Measurements from ENCODE around the gene SOST. TPM values are rescaled to one million over a fixed set of nuclear protein-coding genes. Genes with fewer than 3 reads are reported as not detected.

Gene SOST
- total and polyA plus RNA-seq, 2 donors (not counting 1 experiment from before 2014, with no cell fraction given): not detected

GRCh38 chr17:43766413-43767052 is 7.9 kb upstream of the SOST start:
- no peak overlapping the region for H3K9ac ChIP-seq (ENCODE audit: insufficient read depth, low read length)
- H3K36me3 ChIP-seq (ENCODE audit: control insufficient read depth, insufficient read depth, low read length): peaks cover 3% of the 10 kb centered on the region
- no peaks in the 10 kb centered on the region for H3K9me3 ChIP-seq (ENCODE audit: control insufficient read depth, insufficient read depth, low read depth, low read length)
- H3K79me2 ChIP-seq (ENCODE audit: control insufficient read depth, insufficient read depth, low read length): no peaks in the 10 kb centered on the region
- DNase-seq (ENCODE audit: low read depth in 2 of 2): peak; percentile 28 to 47
- TF ChIP-seq, protein P1, sequence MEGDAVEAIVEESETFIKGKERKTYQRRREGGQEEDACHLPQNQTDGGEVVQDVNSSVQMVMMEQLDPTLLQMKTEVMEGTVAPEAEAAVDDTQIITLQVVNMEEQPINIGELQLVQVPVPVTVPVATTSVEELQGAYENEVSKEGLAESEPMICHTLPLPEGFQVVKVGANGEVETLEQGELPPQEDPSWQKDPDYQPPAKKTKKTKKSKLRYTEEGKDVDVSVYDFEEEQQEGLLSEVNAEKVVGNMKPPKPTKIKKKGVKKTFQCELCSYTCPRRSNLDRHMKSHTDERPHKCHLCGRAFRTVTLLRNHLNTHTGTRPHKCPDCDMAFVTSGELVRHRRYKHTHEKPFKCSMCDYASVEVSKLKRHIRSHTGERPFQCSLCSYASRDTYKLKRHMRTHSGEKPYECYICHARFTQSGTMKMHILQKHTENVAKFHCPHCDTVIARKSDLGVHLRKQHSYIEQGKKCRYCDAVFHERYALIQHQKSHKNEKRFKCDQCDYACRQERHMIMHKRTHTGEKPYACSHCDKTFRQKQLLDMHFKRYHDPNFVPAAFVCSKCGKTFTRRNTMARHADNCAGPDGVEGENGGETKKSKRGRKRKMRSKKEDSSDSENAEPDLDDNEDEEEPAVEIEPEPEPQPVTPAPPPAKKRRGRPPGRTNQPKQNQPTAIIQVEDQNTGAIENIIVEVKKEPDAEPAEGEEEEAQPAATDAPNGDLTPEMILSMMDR (conservative IDR thresholded peaks at IDR 0.05 in 1 of 2, IDR thresholded peaks at IDR 0.05 in 1 of 2; ENCODE audit: low read depth in 1 of 2, low read length in 2 of 2): peak; percentile 60 to 92
- no peak for TF ChIP-seq EZH2 (IDR thresholded peaks at IDR 0.05; ENCODE audit: low read length, missing control alignments)
- H3K27ac ChIP-seq (ENCODE audit: insufficient read depth, low read length): no peak overlapping the region
- no peak overlapping the region for H2AFZ ChIP-seq (ENCODE audit: low read length)
- no peaks in the 10 kb centered on the region for H4K20me1 ChIP-seq (ENCODE audit: control insufficient read depth, extremely low read depth, insufficient read depth, low read length)
- no peak overlapping the region for H3K4me3 ChIP-seq (replicated peaks in 1 of 4; ENCODE audit: control extremely low read depth in 1 of 4, insufficient read depth in 1 of 4, low read depth in 3 of 4, low read length in 4 of 4)
- H3K4me2 ChIP-seq (ENCODE audit: extremely low read depth, insufficient read depth, low read length): no peak overlapping the region
- no peaks in the 10 kb centered on the region for H3K27me3 ChIP-seq (ENCODE audit: control insufficient read depth, insufficient read depth, low read length)
- H3K4me1 ChIP-seq (ENCODE audit: control insufficient read depth, extremely low read depth, insufficient read depth, low read length): no peaks in the 10 kb centered on the region

DNA sequence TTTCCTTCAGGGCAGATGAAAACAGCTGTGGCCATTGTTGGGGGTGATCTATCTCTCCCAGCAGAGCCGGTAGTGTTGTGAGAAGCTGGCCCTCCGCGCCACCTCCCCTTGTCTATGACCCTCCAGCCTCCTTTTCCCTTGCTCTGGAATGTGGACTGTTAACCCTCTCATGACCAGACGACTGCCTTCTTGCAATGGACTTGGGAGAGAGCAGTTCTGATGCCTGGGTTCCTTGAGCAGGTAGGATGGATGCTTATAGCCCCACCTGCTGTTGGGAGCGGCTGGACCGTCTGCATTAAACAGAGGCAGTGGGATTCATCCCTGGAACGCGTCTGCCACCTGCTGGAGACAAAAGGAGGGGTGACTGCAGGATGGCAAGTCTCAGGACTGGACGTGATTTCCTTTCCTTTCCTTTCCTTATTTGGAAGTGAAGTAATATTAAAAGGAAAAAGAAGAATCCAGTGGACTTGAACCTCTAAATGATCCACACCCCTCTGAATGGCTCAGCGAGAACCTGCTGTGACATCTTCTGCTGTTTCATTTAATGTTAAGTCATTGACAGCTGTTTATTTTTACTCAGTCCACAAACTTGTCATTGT is 1.8 kb upstream of the SOST start:
- no peaks in the 10 kb centered on the region for H3K36me3 ChIP-seq (ENCODE audit: control insufficient read depth, insufficient read depth, low read length)
- H3K4me3 ChIP-seq (replicated peaks in 1 of 4; ENCODE audit: control extremely low read depth in 1 of 4, insufficient read depth in 1 of 4, low read depth in 3 of 4, low read length in 4 of 4): no peak overlapping the region
- H3K9ac ChIP-seq (ENCODE audit: insufficient read depth, low read length): no peak overlapping the region
- DNase-seq (ENCODE audit: low read depth in 2 of 2): peak; percentile 80 to 91
- no peak for TF ChIP-seq EZH2 (IDR thresholded peaks at IDR 0.05; ENCODE audit: low read length, missing control alignments)
- TF ChIP-seq, protein P1 (conservative IDR thresholded peaks at IDR 0.05 in 1 of 2, IDR thresholded peaks at IDR 0.05 in 1 of 2; ENCODE audit: low read depth in 1 of 2, low read length in 2 of 2): peak; percentile 99 to 100
- H3K9me3 ChIP-seq (ENCODE audit: control insufficient read depth, insufficient read depth, low read depth, low read length): no peaks in the 10 kb centered on the region
- no peak overlapping the region for H2AFZ ChIP-seq (ENCODE audit: low read length)
- H3K4me2 ChIP-seq (ENCODE audit: extremely low read depth, insufficient read depth, low read length): no peak overlapping the region
- H3K4me1 ChIP-seq (ENCODE audit: control insufficient read depth, extremely low read depth, insufficient read depth, low read length): no peaks in the 10 kb centered on the region
- H3K79me2 ChIP-seq (ENCODE audit: control insufficient read depth, insufficient read depth, low read length): no peaks in the 10 kb centered on the region
- no peaks in the 10 kb centered on the region for H4K20me1 ChIP-seq (ENCODE audit: control insufficient read depth, extremely low read depth, insufficient read depth, low read length)
- peaks cover 14% of the 10 kb centered on the region for H3K27me3 ChIP-seq (ENCODE audit: control insufficient read depth, insufficient read depth, low read length)
- no peak overlapping the region for H3K27ac ChIP-seq (ENCODE audit: insufficient read depth, low read length)

GRCh38 chr17:43759836-43760235 is 1.2 kb upstream of the SOST start:
- Histone ChIP-seq H3K4me1 (ENCODE audit: control insufficient read depth, extremely low read depth, insufficient read depth, low read length) (no peaks in the 10 kb centered on the region), H4K20me1 (ENCODE audit: control insufficient read depth, extremely low read depth, insufficient read depth, low read length) (no peaks in the 10 kb centered on the region), H3K27me3 (ENCODE audit: control insufficient read depth, insufficient read depth, low read length) (peaks cover 18% of the 10 kb centered on the region), H3K9me3 (ENCODE audit: control insufficient read depth, insufficient read depth, low read depth, low read length) (no peaks in the 10 kb centered on the region), H2AFZ (ENCODE audit: low read length) (no peak overlapping the region), H3K9ac (ENCODE audit: insufficient read depth, low read length) (no peak overlapping the region), H3K36me3 (ENCODE audit: control insufficient read depth, insufficient read depth, low read length) (no peaks in the 10 kb centered on the region), H3K4me2 (ENCODE audit: extremely low read depth, insufficient read depth, low read length) (no peak overlapping the region), H3K4me3 (replicated peaks in 1 of 4; ENCODE audit: control extremely low read depth in 1 of 4, insufficient read depth in 1 of 4, low read depth in 3 of 4, low read length in 4 of 4) (no peak overlapping the region), H3K79me2 (ENCODE audit: control insufficient read depth, insufficient read depth, low read length) (no peaks in the 10 kb centered on the region), H3K27ac (ENCODE audit: insufficient read depth, low read length) (no peak overlapping the region)
- no peak for DNase-seq (ENCODE audit: low read depth in 2 of 2)
- peak; percentile 47 for TF ChIP-seq EZH2 (IDR thresholded peaks at IDR 0.05; ENCODE audit: low read length, missing control alignments)
- TF ChIP-seq, protein P1 (conservative IDR thresholded peaks at IDR 0.05 in 1 of 2, IDR thresholded peaks at IDR 0.05 in 1 of 2; ENCODE audit: low read depth in 1 of 2, low read length in 2 of 2): no peak

All from fibroblast of lung (primary cell).